ENCODE measurements around the gene MYO7B. TPM values are rescaled to one million over a fixed set of nuclear protein-coding genes. Genes with fewer than 3 reads are reported as not detected.

MYO7B gene
- total and polyA plus RNA-seq, 12 donors = 0.13 to 1.5 (median 0.32) TPM; not detected in 1

DNA sequence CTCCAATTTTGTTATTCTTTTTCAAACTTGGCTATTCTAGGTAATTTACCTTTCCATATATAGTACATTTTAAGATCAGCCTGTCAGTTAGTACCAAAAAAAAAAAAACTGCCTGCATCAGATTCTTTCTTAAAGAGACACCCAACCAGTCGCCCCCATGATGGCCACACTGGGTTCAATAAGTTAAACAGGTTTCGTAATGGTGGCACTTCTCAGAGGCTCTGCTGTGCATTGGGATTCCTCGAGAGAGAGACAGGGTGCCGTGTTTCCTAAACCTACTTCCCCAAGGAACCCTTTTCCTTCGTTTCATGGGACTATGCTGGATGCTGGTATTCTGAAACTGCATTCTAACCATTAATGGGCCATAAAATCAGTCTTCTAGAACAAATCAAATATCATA, 37.4 kb downstream of the MYO7B start:
- Histone ChIP-seq H3K9me3 (replicated peaks in 1 of 3) (no peaks in the 10 kb centered on the region), H3K36me3 (replicated peaks in 1 of 2) (no peaks in the 10 kb centered on the region), H3K4me1 (replicated peaks in 1 of 2) (peaks cover 16 to 25% of the 10 kb centered on the region in 2 donors), H3K4me3 (no peak overlapping the region), H3K27ac (no peak overlapping the region), H3K27me3 (no peaks in the 10 kb centered on the region)
- DNase-seq = peak in 1 of 7 donors; percentile 10
- intact Hi-C loops (cut with DNase I) = no loop called here
- TF ChIP-seq CTCF (IDR thresholded peaks at IDR 0.05) = no peak
- TF ChIP-seq POLR2A (IDR thresholded peaks at IDR 0.05) = no peak
- 79 to 91% (median 84%) methylated on average over 5 of the region's 5 CpGs for WGBS, 4 donors

DNA sequence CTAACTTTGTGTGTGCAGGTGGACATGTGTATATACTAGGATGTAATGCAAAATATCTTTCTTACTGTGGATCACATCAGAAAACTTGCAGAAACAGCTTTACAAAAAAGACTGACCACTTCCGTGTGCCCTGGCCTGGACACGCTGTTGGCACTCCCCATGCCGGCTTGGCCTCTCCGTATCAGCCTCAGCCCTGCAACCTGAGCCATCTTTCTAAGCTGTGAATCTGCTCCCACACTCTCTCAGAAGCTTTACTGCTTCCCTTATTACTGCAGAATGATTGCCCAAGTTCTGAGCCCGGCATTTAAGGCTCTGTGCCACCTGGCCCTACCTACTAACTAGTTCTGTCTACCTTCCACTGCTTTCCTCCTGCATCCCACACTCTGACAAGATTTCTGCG, 37.8 kb downstream of the MYO7B start:
- WGBS, 4 donors = 88 to 96% (median 94%) methylated on average over 6 of the region's 6 CpGs

GRCh38 chr2:127573771-127574170, 38.3 kb downstream of the MYO7B start:
- intact Hi-C loops (cut with DNase I) = no loop called here
- TF ChIP-seq CTCF (IDR thresholded peaks at IDR 0.05) (no peak), POLR2A (IDR thresholded peaks at IDR 0.05) (no peak)
- H3K4me3 ChIP-seq = no peak overlapping the region
- no peaks in the 10 kb centered on the region for H3K9me3 ChIP-seq (replicated peaks in 1 of 3)
- no peak overlapping the region for H3K27ac ChIP-seq
- H3K36me3 ChIP-seq (replicated peaks in 1 of 2) = no peaks in the 10 kb centered on the region
- DNase-seq = peak in 1 of 7 donors; percentile 35
- H3K4me1 ChIP-seq (replicated peaks in 1 of 2) = peaks cover 16 to 25% of the 10 kb centered on the region in 2 donors
- 93 to 95% (median 94%) methylated on average over 17 of the region's 17 CpGs for WGBS, 4 donors
- no peaks in the 10 kb centered on the region for H3K27me3 ChIP-seq

More for the DNA sequence above, 37.8 kb downstream of the MYO7B start:
- intact Hi-C loops (cut with DNase I) = no loop called here
- Histone ChIP-seq H3K36me3 (replicated peaks in 1 of 2) (no peaks in the 10 kb centered on the region), H3K4me1 (replicated peaks in 1 of 2) (peaks cover 16 to 25% of the 10 kb centered on the region in 2 donors), H3K4me3 (no peak overlapping the region), H3K27ac (no peak overlapping the region), H3K9me3 (replicated peaks in 1 of 3) (no peaks in the 10 kb centered on the region), H3K27me3 (no peaks in the 10 kb centered on the region)
- TF ChIP-seq POLR2A (IDR thresholded peaks at IDR 0.05) = no peak
- TF ChIP-seq CTCF (IDR thresholded peaks at IDR 0.05) = no peak
- DNase-seq = no peak

- TF ChIP-seq CTCF (IDR thresholded peaks at IDR 0.05) (no peak), POLR2A (IDR thresholded peaks at IDR 0.05) (no peak)
- intact Hi-C loops (cut with DNase I) = no loop called here
- Histone ChIP-seq H3K4me1 (replicated peaks in 1 of 2) (peaks cover 12 to 17% of the 10 kb centered on the region in 2 donors), H3K27ac (no peak overlapping the region), H3K36me3 (replicated peaks in 1 of 2) (no peaks in the 10 kb centered on the region), H3K27me3 (no peaks in the 10 kb centered on the region), H3K9me3 (replicated peaks in 1 of 3) (no peaks in the 10 kb centered on the region), H3K4me3 (no peak overlapping the region)
- peak in 1 of 7 donors; percentile 28 for DNase-seq
- 80 to 89% (median 85%) methylated on average over 3 of the region's 3 CpGs for WGBS, 4 donors
Observed at GRCh38 chr2:127574656-127575055, 39.2 kb downstream of the MYO7B start.
